Right ventricle myocardium superior (tissue), 1 donor: ENCODE data around the gene NRTN. TPM values are rescaled to one million over a fixed set of nuclear protein-coding genes. Genes with fewer than 3 reads are reported as not detected.
A peak's percentile ranks its signal among the peaks of the same experiment; 100 is the strongest.

ENCODE experiments used
- ATAC-seq: fragments of 200-7000 bp; cut with Tn5 transposase; one replicate; pipeline ENCODE4 v1.9.1; 2020; ENCODE audit warnings: mild to moderate bottlenecking; ENCODE audit not compliant: poor library complexity
- DNase-seq: peaks from one replicate; pipeline ENCODE4 v3.0.0-alpha.2; 2020
- intact Hi-C: fragments of 100-400 bp; cut with DNase I; formaldehyde crosslinking; loops from one replicate; pipeline ENCODE4 v1.11.2; 2022
- total RNA-seq: library from RNA; stranded (reverse); fragmentation: NEBNext Ultra II Directional; extraction: Animal tissue kit (Norgen Biotek cat#: 25700); gene quantifications from one replicate; pipeline ENCODE4 v1.2.1, GENCODE V29; 2021
- donor health status: DM: no; HTN: yes; CAD: no; lungs with severe emphysema.

The NRTN gene
- total RNA-seq, 1 donor from 2014 or later: 20.6 TPM

- ATAC-seq (peak; percentile 76), DNase-seq (peak; percentile 76)
- intact Hi-C loops: no loop called here
Measured at GRCh38 chr19:5805462-5806132, 730 bp downstream of the NRTN start.

GRCh38 chr19:5806133-5806489 lies 1.2 kb downstream of the NRTN start:
- no peak for ATAC-seq
- no peak for DNase-seq
- intact Hi-C loops: no loop called here

- intact Hi-C loops: no loop called here
- ATAC-seq (no peak), DNase-seq (no peak)
Measured at GRCh38 chr19:5806905-5807304, 2.0 kb downstream of the NRTN start.

- ATAC-seq: no peak
- intact Hi-C loops: no loop called here
- DNase-seq: no peak
Measured at GRCh38 chr19:5808120-5808816, 3.4 kb downstream of the NRTN start.

- DNase-seq (no peak), ATAC-seq (no peak)
- intact Hi-C loops: no loop called here
Measured at GRCh38 chr19:5809053-5809452, 4.2 kb downstream of the NRTN start.

- ATAC-seq: no peak
- DNase-seq: no peak
- intact Hi-C loops: no loop called here
Measured at GRCh38 chr19:5809469-5809868, 4.6 kb downstream of the NRTN start.

- intact Hi-C loops: no loop called here
- ATAC-seq (no peak), DNase-seq (no peak)
Measured at GRCh38 chr19:5811117-5811516, 6.2 kb downstream of the NRTN start.

GRCh38 chr19:5814123-5814851 lies 9.4 kb downstream of the NRTN start:
- DNase-seq (no peak), ATAC-seq (no peak)
- intact Hi-C loops: no loop called here

GRCh38 chr19:5814852-5815246 lies 10.0 kb downstream of the NRTN start:
- no peak for ATAC-seq
- intact Hi-C loops: no loop called here
- no peak for DNase-seq

- no peak for DNase-seq
- intact Hi-C loops: no loop called here
Measured at GRCh38 chr19:5817218-5817617, 12.4 kb downstream of the NRTN start.

GRCh38 chr19:5818594-5818993 lies 13.7 kb downstream of the NRTN start:
- intact Hi-C loops: no loop called here
- DNase-seq (no peak), ATAC-seq (no peak)

More at GRCh38 chr19:5817218-5817617, 12.4 kb downstream of the NRTN start:
- no peak for ATAC-seq

- intact Hi-C loops: no loop called here
- DNase-seq: no peak
- ATAC-seq: no peak
Measured at GRCh38 chr19:5820785-5821184, 15.9 kb downstream of the NRTN start.

GRCh38 chr19:5821521-5822180 lies 16.8 kb downstream of the NRTN start:
- ATAC-seq: no peak

GRCh38 chr19:5822181-5822844 lies 17.4 kb downstream of the NRTN start:
- DNase-seq (no peak), ATAC-seq (no peak)
- intact Hi-C loops: no loop called here

More at GRCh38 chr19:5821521-5822180, 16.8 kb downstream of the NRTN start:
- DNase-seq: no peak
- intact Hi-C loops: no loop called here

GRCh38 chr19:5823579-5824281 lies 18.9 kb downstream of the NRTN start:
- DNase-seq (no peak), ATAC-seq (no peak)
- intact Hi-C loops: no loop called here

- intact Hi-C loops: no loop called here
- ATAC-seq (no peak), DNase-seq (no peak)
Measured at GRCh38 chr19:5824751-5825150, 19.9 kb downstream of the NRTN start.

GRCh38 chr19:5825178-5825577 lies 20.3 kb downstream of the NRTN start:
- ATAC-seq (no peak), DNase-seq (no peak)
- intact Hi-C loops: no loop called here
